Measurements from ENCODE around the gene HELT. TPM values are rescaled to one million over a fixed set of nuclear protein-coding genes. Genes with fewer than 3 reads are reported as not detected.
"Not testable (repeated sequence)": the region's sequence is repeated elsewhere in the genome, so short reads cannot be mapped to it uniquely, and the experiment has no call there.

HELT gene
- total RNA-seq, 2 experiments from 2014 or later, result not detected

DNA sequence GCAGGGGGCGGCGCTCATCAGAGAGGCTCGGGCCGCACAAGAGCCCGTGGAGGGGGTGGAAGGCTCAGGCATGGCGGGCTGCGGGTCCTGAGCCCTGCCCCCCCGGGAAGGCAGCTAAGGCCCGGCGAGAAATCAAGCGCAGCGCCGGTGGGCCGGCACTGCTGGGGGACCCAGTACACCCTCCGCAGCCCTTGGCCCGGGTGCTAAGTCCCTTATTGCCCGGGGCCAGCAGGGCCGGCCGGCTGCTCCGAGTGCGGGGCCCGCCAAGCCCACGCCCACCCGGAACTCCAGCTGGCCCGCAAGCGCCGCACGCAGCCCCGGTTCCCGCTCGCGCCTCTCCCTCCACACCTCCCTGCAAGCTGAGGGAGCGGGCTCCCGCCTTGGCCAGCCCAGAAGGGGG, 28.2 kb upstream of the HELT start:
- H3K4me3 Mint-ChIP-seq, CTCF ChIA-PET: not testable (repeated sequence)

GRCh38 chr4:184991860-184992259, 26.4 kb upstream of the HELT start:
- CTCF ChIA-PET, result no interaction called here
- no peak for DNase-seq
- Mint-ChIP-seq H3K36me3 (ENCODE audit: low read depth) (no peaks in the 10 kb centered on the region), H3K4me1 (no peaks in the 10 kb centered on the region), H3K27me3 (no peaks in the 10 kb centered on the region), H3K9me3 (no peaks in the 10 kb centered on the region), H3K4me3 (no peak overlapping the region), H3K27ac (no peak overlapping the region)
- POLR2A ChIA-PET, result no interaction called here

More for the DNA sequence above, 28.2 kb upstream of the HELT start:
- H3K27ac Mint-ChIP-seq; DNase-seq; H3K27me3 Mint-ChIP-seq; H3K4me1 Mint-ChIP-seq; POLR2A ChIA-PET; H3K9me3 Mint-ChIP-seq; H3K36me3 Mint-ChIP-seq (ENCODE audit: low read depth): not testable (repeated sequence)

GRCh38 chr4:184992422-184992821, 25.9 kb upstream of the HELT start:
- H3K27me3 Mint-ChIP-seq, result no peaks in the 10 kb centered on the region

DNA sequence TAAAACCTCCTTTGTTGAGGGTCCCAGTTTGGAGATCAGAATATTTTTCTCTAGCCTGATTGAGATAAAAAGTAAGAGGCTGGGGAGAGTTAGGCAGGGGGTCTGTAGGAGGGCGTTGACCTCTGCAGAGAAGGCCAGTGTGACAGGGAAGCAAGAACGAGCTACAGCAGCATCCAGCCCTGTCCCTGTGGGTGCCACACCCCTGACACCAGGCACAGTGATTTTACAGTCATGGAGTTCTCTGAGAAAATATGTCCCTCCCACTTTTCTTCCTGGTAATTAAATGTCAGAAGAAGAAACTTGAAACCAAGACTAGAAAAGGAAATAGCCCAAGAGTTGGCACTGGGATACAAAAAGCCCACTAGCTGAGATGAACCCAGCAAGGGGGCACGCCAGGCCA, 25.0 kb upstream of the HELT start:
- no peak for DNase-seq
- Mint-ChIP-seq H3K27ac (no peak overlapping the region), H3K9me3 (no peaks in the 10 kb centered on the region), H3K4me3 (no peak overlapping the region), H3K27me3 (no peaks in the 10 kb centered on the region), H3K4me1 (no peaks in the 10 kb centered on the region), H3K36me3 (ENCODE audit: low read depth) (no peaks in the 10 kb centered on the region)
- ChIA-PET POLR2A (no interaction called here), CTCF (no interaction called here)

More at GRCh38 chr4:184992422-184992821, 25.9 kb upstream of the HELT start:
- ChIA-PET CTCF (no interaction called here), POLR2A (no interaction called here)
- Mint-ChIP-seq H3K4me3 (no peak overlapping the region), H3K27ac (no peak overlapping the region), H3K9me3 (no peaks in the 10 kb centered on the region), H3K36me3 (ENCODE audit: low read depth) (no peaks in the 10 kb centered on the region), H3K4me1 (no peaks in the 10 kb centered on the region)
- no peak for DNase-seq

- Mint-ChIP-seq H3K4me1 (no peaks in the 10 kb centered on the region), H3K27ac (no peak overlapping the region), H3K36me3 (ENCODE audit: low read depth) (no peaks in the 10 kb centered on the region), H3K27me3 (no peaks in the 10 kb centered on the region), H3K4me3 (no peak overlapping the region), H3K9me3 (no peaks in the 10 kb centered on the region)
- DNase-seq, result no peak
- ChIA-PET CTCF (no interaction called here), POLR2A (no interaction called here)
Observed at GRCh38 chr4:184994010-184994622, 24.2 kb upstream of the HELT start.

GRCh38 chr4:184994623-184995010, 23.7 kb upstream of the HELT start:
- ChIA-PET POLR2A (no interaction called here), CTCF (no interaction called here)
- peaks cover 2% of the 10 kb centered on the region for H3K27me3 Mint-ChIP-seq
- no peaks in the 10 kb centered on the region for H3K36me3 Mint-ChIP-seq (ENCODE audit: low read depth)
- H3K4me3 Mint-ChIP-seq, result no peak overlapping the region
- no peaks in the 10 kb centered on the region for H3K9me3 Mint-ChIP-seq
- H3K4me1 Mint-ChIP-seq, result no peaks in the 10 kb centered on the region
- H3K27ac Mint-ChIP-seq, result no peak overlapping the region
- no peak for DNase-seq

GRCh38 chr4:184997656-184998055, 20.6 kb upstream of the HELT start:
- DNase-seq; POLR2A ChIA-PET; H3K27ac Mint-ChIP-seq; H3K4me1 Mint-ChIP-seq; H3K27me3 Mint-ChIP-seq; H3K4me3 Mint-ChIP-seq; CTCF ChIA-PET; H3K9me3 Mint-ChIP-seq; H3K36me3 Mint-ChIP-seq (ENCODE audit: low read depth): not testable (repeated sequence)

DNA sequence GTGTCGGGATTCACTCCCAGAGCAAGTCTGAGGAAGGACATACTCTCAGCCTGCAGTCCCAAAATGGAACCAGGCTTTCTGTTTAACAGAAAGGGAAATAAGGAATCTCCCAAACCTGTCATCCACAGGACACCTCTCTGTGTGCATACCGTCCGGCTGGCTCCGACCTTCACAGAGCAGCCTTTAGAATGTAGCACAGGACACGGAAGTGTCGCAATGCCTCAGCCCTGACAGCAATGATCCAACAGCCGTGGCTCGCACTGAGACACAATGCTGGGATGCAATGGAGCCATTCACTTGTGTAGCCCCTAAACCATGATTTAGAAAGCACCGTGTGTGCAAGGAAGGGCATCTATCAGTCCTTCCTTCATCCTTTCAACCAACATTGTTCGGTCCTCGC, 15.5 kb upstream of the HELT start:
- ChIA-PET CTCF (no interaction called here), POLR2A (no interaction called here)
- H3K36me3 Mint-ChIP-seq (ENCODE audit: low read depth), result no peaks in the 10 kb centered on the region
- H3K4me1 Mint-ChIP-seq, result peaks cover 4% of the 10 kb centered on the region
- H3K27ac Mint-ChIP-seq, result no peak overlapping the region
- no peak for DNase-seq
- H3K27me3 Mint-ChIP-seq, result peaks cover 24% of the 10 kb centered on the region
- H3K4me3 Mint-ChIP-seq, result no peak overlapping the region
- H3K9me3 Mint-ChIP-seq, result no peaks in the 10 kb centered on the region

- H3K9me3 Mint-ChIP-seq, result no peaks in the 10 kb centered on the region
- ChIA-PET CTCF (no interaction called here), POLR2A (no interaction called here)
- DNase-seq, result no peak
- no peak overlapping the region for H3K27ac Mint-ChIP-seq
- H3K36me3 Mint-ChIP-seq (ENCODE audit: low read depth), result no peaks in the 10 kb centered on the region
- no peak overlapping the region for H3K4me3 Mint-ChIP-seq
- peaks cover 29% of the 10 kb centered on the region for H3K27me3 Mint-ChIP-seq
- peaks cover 4% of the 10 kb centered on the region for H3K4me1 Mint-ChIP-seq
Observed at GRCh38 chr4:185003596-185004351, 14.5 kb upstream of the HELT start.

- Mint-ChIP-seq H3K27ac (no peak overlapping the region), H3K27me3 (peaks cover 33% of the 10 kb centered on the region), H3K36me3 (ENCODE audit: low read depth) (no peaks in the 10 kb centered on the region), H3K4me3 (no peak overlapping the region), H3K9me3 (no peaks in the 10 kb centered on the region), H3K4me1 (peaks cover 4% of the 10 kb centered on the region)
- ChIA-PET CTCF (interaction anchor here (1.4 to 1.5 kb wide), 3 partner anchors 19 to 739 kb away, joined by 3 read pairs; no protein-coding TSS in a partner anchor), POLR2A (no interaction called here)
- no peak for DNase-seq
Observed at GRCh38 chr4:185004562-185005218, 13.6 kb upstream of the HELT start.

DNA sequence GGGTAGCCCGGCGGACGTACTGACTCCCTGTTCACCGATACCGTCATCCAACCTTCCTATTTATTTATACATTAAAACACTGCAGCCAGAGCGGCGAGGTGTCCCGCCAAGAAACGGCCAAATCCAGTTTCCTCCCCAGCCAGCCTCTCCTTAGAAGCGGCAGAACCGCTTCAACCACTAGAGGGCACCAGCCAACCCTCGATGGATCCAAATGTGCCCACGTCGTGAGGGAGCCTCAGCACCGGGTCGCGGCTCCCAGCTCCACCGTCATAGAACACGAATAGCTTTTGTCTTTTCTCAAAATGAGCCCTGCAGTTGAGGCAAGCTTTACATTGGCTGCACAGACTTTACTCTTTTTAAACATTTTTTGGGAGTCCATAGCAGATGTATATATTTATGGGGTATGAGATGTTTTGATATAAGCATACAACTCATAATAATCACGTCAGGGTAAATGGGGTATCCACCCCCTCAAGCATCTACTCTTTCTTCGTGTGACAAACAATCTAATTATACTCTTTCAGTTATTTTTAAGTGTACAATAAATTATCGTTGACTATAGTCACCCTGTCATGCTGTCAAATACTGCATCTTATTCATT, 13.0 kb upstream of the HELT start:
- Mint-ChIP-seq H3K27ac (no peak overlapping the region), H3K4me3 (no peak overlapping the region), H3K9me3 (no peaks in the 10 kb centered on the region), H3K27me3 (peaks cover 32% of the 10 kb centered on the region), H3K4me1 (peaks cover 4% of the 10 kb centered on the region), H3K36me3 (ENCODE audit: low read depth) (no peaks in the 10 kb centered on the region)
- ChIA-PET CTCF (interaction anchor here (1.4 to 1.5 kb wide), 3 partner anchors 18 to 739 kb away, joined by 3 read pairs; no protein-coding TSS in a partner anchor), POLR2A (no interaction called here)
- peak; percentile 84 for DNase-seq

DNA sequence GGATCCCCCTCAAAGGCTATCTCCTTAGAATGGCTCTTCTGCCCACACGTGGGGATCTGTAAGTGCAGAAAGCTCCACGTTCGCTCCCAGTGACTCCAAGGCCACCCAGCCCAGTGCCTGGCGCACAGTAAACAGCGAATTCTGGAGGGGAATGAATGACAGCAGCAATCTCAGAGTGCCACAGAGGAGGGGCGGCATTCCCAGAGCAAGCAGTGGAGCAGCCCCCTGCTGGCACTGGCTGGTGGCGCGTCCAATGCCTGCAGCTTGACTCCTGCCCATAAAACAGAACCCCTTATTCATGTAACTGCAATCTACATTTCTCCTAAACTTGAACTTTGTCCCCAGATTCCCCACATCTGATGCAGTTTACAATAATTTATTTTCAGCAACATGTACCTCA, 6.9 kb upstream of the HELT start:
- peak; percentile 16 for DNase-seq
- Mint-ChIP-seq H3K9me3 (no peaks in the 10 kb centered on the region), H3K27ac (no peak overlapping the region), H3K4me3 (no peak overlapping the region), H3K36me3 (ENCODE audit: low read depth) (no peaks in the 10 kb centered on the region), H3K27me3 (peaks cover 77% of the 10 kb centered on the region), H3K4me1 (no peaks in the 10 kb centered on the region)
- POLR2A ChIA-PET, result no interaction called here
- CTCF ChIA-PET, result no interaction called here

- Mint-ChIP-seq H3K27me3 (peaks cover 82% of the 10 kb centered on the region), H3K9me3 (no peaks in the 10 kb centered on the region), H3K4me1 (peaks cover 2% of the 10 kb centered on the region), H3K4me3 (no peak overlapping the region), H3K36me3 (ENCODE audit: low read depth) (no peaks in the 10 kb centered on the region), H3K27ac (no peak overlapping the region)
- POLR2A ChIA-PET, result no interaction called here
- DNase-seq, result no peak
- CTCF ChIA-PET, result no interaction called here
Observed at GRCh38 chr4:185013417-185014125, 4.7 kb upstream of the HELT start.
